Brain pericyte (primary cell): ENCODE results near the gene BCAS1.

Experiments
- DNase-seq: peaks from one replicate; pipeline ENCODE4 v3.0.0-alpha.2; 2012; ENCODE audit warnings: low read depth, low spot score

Gene BCAS1

DNA sequence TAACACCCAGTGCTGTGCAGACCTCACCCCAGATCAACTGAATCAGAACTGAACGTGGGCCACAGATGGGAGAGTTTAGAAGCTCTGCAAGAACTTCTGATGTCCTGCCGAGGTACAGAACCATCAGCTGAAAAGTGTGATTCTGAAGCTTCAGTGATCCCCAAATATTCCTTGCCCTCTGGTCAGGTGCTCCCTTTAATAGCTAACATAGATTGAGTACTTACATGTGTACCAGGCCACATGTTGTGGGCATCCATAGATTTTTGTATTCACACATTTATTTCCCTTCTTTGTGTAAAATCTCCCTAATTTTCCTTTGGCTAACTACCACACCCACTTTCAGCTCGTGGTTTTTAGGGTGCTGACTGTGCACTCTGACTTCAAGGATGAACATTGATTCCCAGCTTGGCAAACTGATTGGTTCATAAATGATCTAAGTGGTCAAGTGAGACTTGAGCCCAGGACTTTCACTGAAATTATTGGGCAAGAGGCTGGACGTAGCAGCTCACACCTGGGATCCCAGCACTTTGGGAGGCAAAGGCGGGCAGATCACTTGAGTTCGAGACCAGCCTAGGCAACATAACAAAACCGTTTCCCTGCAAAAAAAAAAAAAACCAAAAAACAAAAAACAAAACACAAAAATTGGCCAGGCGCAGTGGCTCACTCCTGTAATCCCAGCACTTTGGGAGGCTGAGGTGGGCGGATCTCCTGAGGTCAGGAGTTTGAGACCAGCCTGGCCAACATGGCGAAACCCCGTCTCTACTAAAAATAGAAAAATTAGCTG lies 162.2 kb downstream of the BCAS1 start:
- DNase-seq = no peak

DNA sequence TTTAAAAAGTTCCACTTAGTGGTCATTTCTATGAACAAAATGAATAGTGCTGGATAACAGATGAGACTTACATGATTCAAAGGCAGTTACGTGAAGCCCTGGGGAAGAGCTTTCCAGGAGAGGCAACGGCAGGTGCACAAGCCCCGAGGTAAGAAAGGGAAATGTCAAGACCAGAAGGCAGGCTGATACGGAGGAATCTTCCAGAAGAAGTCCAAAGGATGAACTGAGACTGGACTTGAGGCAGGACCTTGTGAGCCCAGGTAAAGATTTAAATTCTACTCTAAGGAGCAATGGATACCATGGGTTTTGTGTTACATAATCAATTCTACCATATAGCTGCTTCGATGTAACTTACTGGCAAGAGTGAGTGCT lies 164.6 kb downstream of the BCAS1 start:
- no peak for DNase-seq

DNA sequence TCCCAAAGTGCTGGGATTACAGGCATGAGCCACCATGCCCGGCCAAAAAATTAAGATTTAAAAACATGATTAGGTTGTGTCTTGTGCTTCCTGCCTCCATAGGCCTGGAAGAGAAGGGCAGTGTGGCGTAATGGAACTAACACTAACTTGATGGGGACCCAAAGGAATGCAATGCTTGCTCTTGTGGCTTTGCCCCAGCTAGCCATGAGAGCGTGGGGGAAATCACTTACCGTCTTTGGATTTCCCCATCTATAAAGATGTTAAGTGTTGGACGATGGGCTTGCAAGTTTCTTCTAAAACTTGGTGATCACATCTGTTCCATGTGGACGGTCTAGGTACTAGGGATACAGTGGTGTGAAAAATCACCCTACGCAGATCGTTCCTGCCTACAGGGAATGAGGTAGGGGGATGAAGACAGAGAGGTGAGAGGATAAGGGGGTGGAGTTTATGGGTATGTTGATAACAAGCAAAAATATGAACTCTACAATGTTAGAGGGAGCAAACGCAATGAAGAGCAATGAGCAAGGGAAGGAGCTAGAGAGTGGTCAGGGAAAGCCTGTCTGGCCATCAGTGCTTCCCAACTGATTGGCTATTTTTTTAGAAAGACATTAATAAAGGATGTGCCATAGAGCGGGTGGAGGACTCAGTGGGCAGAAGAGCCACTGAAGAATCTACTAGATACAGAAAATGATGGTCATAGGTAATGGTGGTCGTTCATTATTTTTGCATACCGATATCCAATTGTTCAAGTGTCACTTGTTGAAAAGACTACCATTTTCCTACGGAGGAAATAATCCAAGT lies 165.2 kb downstream of the BCAS1 start:
- DNase-seq = no peak

DNA sequence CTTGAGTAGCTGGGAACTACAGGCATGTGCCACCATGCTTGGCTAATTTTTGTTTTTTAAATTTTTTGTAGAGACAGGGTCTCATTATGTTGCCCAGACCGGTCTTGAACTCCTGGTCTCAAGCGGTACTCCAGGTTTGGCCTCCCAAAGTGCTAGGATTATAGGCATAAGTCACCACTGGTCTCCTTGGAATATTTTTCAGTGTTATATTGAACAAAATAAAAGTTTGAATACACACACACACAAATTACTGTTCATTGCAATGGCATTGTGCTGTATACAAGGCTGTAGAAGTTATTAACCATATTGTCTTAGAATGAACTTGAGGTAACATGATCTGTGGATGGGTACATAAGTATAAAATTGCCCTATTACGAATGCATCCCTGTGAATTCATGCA lies 166.1 kb downstream of the BCAS1 start:
- no peak for DNase-seq

DNA sequence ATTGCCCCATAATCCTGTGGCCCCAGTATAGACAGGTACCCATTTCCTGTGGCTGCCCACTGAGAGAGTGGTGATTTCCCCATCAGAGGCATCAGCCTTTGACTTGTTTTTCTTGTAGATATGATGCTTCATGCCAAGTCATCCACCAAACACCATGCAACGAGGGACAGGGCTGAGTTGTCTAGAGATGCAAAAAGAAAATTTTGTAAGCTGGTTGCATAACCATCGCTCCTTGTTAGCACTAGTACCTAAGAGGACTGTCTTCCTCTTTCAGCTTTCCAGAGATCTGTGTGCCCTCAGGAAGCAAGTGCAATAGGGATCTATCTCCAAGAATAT lies 166.8 kb downstream of the BCAS1 start:
- no peak for DNase-seq

DNA sequence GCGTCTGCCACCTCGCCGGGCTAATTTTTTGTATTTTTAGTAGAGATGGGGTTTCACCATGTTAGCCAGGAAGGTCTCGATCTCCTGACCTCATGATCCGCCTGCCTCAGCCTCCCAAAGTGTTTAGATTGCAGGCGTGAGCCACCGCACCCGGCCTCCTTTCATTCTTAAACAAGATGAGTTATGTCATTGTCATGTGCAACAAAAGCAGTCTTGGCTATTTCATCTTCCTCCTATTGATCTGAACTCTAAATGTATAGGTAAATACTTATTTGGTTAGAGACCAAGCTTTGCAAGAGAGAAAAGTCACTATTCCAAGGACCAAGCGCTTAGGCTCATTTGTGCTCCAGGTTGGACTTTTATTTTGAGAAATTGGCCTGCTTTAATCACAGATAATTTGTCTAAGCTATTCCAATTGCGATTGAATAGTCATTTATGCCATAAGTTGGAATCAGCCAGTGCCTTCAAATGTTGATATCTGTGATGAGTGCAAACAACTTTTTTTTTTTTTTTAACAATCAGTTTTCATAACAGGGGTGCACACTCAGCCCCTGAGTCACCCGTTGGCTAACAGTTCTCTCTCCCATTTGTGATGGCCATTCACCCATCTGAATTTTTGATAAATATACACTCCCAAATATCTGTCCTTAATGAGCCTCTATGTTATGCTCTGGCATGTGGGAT lies 167.3 kb downstream of the BCAS1 start:
- DNase-seq = no peak

DNA sequence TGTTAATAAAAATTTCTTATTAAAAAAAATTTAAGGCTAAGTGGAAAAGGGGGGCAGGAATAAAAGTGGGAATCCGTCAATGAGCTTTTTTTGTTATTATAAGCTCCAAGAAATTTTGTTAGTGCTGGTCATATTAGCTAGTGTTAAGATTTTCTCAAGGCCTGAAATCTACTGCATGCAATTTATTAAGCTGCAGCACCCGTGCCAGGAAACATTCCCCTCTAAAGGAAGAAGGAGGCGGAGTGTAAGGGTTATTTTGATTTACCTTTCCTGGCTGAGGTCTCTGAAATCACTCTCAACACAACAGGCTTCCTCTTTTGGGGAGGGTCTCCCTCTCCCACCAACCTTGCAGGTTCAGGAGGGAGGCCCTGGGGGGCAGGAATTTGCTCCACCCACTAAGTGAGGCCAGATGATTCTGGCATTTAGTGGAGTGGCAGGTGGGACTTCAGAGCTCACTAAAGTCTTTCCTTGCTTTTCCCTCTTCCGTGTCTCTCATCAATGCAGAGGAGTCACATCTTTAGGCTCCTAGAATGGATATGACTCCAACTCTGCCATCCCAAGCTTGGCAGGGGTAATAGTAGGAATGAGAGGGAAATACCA lies 168.8 kb downstream of the BCAS1 start:
- no peak for DNase-seq

DNA sequence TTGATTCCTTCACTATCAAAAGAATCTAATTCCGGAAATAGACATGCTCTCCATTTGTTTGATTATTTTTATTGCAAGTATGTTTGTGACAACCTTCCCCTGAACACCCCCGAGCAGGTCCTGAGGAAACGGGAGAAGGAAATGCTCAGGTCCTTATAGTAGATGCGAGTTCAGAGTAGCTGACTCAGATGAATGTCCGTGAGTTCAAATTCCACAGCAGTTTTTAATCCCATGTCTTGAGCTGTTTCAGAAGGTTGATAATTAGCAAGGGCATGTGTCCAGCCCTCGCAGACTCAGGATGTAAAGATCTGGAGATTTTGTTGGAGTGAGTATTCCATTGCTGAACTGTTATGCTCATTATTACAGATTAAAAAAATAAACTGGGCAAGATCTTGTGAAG lies 169.3 kb downstream of the BCAS1 start:
- no peak for DNase-seq

DNA sequence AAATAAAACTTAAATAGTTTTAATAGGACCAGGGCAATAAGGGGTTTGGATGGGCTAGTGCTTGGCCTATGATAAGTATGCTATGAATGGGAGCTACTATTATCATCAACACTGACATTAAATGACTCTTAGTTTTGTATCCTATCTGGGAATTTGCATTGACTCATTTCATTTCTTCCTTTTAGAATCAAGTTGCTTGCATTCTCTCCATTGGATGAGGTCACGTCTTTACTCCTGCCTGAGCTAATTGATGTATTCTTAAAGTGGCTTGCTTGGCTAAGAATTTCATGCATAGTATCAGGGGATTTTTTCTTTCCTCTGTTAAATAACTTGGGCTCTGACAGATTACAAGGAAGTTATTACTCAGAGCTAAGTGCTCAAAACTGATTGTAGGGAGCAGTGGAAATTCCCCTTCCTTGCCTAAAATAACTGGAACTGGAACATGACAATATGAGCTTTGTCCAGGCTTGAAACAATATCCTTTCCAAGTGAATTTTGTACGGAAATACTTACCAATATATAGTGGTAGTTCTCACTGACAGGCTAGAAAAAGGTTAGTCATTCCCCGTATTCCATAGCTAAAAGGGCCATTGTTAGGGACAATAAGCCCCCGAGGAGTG lies 169.9 kb downstream of the BCAS1 start:
- DNase-seq = no peak

DNA sequence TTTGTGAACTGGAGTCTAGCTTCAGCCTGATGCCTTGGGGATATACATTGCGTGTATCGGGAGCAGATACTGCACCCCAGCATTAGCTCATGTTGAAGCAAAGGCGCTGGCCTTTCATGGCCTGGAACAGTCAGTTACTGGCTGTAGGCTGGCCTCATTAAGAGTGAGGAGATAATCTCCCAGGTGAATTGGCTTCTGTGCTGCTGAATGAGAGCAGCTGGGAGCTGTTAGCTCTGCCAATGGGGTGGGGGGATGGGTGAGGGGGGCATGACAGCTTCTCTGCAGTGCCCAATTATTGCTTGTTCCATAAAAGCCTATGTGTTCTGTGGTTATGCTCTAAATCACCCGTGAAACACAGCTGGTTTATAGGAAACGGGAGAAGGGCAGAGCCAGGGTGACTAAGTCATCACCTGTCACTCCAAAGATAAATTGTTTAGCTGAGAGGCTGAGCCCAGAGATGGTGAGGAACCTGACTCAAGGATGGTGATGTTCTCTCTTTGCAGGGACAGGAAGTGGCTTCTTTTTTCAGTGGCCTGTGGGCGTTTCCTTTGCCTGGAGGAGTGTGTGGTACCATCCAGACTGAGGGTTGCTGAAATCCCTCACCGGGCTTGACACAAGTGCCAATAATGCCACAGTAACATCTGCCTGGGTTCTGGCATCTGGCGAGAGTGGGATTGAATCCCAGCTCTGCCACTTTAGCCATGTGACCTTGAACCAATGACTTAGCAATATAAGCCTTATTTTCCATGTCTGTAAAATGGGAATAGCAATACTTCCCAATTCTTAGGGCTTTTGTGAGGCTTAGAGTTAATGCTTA lies 170.8 kb downstream of the BCAS1 start:
- DNase-seq = no peak

DNA sequence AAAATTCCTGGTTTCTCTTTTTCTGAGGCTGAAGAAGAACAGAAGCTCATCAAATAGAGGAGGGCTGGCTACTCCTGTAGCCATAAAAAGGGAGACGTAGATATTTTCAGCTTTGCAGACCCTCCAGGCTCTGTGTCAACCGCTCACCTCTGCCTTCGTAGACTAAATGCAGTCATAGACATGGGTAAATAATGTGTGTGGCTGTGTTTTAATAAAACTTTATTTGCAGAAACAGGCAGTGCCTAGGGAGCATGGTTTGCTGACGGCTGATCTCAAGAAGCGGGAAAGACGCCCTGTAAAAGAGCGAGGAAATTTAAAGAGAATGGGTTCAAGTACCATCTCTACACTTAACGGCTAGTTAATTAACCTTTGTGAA lies 171.8 kb downstream of the BCAS1 start:
- DNase-seq = no peak

DNA sequence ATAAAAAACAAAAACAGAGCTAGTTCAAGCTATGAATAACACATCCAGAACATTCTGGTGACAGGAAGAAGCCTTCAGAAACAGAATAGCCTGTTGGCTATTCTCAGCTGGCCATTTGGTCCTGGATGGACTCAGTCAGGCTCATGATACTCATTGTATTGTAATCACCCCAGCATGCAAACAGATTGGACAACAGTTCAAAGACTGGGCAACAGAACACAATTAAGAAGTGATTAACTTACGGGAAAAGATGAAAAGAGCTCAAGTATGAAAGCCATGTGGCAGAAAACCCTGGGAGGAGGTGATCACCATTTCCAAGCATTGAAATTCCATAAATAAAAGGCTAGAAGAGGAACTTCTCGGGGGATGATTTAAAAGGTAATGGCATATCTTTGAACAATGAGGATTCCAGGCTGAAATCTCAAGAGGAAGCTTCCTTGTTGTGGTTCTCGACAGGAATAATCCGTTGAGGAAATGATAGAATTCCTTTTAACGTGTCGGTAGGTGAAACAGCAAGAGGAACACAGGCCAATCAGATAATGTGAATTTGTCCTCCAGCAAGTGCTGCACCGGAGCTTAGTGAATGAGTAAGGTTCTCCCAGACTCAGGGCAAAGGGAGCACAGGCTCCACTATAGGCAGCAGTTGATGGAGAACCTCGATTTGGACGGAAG lies 172.4 kb downstream of the BCAS1 start:
- DNase-seq = no peak

DNA sequence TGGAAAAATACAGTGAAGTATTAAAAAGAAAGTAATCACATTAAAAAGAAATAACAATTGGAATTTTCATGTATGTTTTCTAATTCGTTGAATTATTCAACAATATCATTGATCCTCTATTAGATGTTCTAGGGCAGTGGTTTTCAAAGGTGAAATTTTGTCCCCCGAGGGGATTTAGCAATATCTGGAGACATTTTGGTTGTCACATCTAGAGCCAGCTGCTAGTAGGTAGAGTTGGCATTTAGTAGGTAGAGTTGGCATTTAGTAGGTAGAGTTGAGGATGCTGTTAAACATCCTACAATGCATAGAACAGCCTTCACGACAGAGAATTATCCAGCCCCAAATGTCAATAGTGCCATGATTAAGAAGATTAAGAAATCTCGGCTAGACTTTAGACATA lies 173.7 kb downstream of the BCAS1 start:
- DNase-seq = no peak

DNA sequence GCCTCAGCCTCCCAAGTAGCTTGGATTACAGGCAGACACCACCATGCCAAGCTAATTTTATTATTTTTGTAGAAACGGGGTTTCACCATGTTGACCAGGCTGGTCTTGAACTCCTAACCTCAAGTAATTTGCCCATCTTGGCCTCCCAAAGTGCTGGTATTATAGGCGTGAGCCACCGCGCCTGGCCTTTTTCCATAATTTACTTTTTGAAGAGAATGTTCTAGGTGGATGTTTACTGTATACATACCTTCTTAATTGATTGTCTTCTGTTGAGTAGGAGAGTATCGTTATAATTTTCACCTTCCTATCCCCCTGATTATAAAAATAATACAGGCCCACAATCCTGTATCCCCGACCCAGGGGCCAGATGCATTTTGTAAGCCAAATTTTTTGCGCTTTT lies 174.4 kb downstream of the BCAS1 start:
- DNase-seq = no peak

DNA sequence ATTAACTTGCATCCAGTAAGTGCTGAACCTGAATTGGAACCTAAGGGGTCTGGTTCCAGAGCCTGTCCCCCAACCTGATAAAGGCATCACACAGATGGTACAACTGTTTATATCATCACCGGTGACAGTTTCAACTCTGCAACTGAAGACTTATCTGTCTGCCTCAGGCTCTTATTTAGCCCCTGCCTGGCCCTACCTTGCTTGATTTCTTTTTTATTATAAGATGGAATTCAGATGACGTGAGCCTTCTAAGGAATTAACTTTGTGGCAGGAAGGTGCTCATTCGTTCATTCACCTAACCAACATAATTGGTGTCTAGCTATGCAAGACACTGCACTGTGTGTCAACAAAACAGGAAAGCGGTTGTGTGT lies 175.0 kb downstream of the BCAS1 start:
- DNase-seq = no peak

DNA sequence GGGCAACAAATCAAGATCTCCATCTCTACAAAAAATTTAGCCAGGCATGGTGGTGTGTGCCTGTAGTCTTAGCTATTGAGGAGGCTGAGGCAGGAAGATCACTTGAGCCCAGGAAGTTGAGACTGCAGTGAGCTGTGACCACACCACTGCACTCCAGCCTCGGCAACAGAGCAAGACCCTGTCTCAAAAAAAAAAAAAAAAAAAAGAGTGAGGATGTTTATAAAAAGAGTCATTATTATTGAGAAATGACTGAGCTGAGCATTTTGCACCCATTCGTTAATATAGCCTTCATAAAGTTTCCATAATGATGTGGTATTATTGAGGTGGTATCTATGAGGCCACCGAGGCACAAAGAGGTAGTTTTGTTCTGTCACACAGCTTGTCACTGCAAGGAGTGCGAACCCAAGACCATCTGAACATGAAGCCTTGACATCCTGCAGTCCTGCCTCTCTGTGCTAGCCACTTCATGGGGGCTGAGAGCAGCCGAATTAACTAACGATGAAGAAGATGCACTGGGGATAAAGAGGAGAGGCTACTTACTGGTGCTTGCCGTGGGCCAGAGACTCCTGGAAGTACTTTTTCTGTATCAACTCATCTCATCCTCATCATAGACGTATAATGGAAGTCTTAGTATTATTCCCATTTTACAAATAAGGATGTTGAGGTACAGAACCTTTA lies 175.5 kb downstream of the BCAS1 start:
- no peak for DNase-seq
